K562 (cell line): Measurements from ENCODE around the gene NRP2. TPM values are rescaled to one million over a fixed set of nuclear protein-coding genes. Genes with fewer than 3 reads are reported as not detected.

ENCODE experiments used
- ATAC-seq: fragments of 200-7000 bp; cut with Tn5 transposase; 3 replicates; pipeline ENCODE4 v1.9.1; 2020; ENCODE audit warnings: moderate library complexity
- BruUV-seq: library from RNA; stranded (reverse); fragments of 400-500 nt; replicated peaks from 2 replicates; lab custom pipeline; 2021; lab: Mats Ljungman, UMichigan
- CTCF ChIA-PET: fragments of 300-600 bp; formaldehyde crosslinking; extraction: SDS; loops from one replicate; lab custom pipeline; 2021; ENCODE audit warnings: low intra/inter-chr PET ratio; lab: Yijun Ruan, JAX
- POLR2A ChIA-PET: fragments of 300-600, 350-650 bp; sonication (Branson Sonifier 250); formaldehyde crosslinking; extraction: SDS; loops from one replicate; lab custom pipeline; 2021; ENCODE audit warnings: antibody characterized with exemption, inconsistent platforms; lab: Yijun Ruan, JAX
- DNase-seq, 4 experiments: peaks; one replicate each; pipeline versions ENCODE4 v3.0.0 to v3.0.0-alpha.2; 2011 to 2018; ENCODE audit warnings: low spot score in 3 of 4, mixed read lengths in 3 of 4; ENCODE audit errors: extremely low read depth in 1 of 4
- FAIRE-seq: peaks from 2 replicates; lab custom pipeline; 2011; peaks lifted over from hg19 to GRCh38; lab: Jason Lieb, UNC
- H2AFZ ChIP-seq: 2 replicates; pipeline ENCODE4 v1.6.0; 2011; ENCODE audit warnings: low read depth, low read length, control low read depth, inconsistent platforms
- H3K27ac ChIP-seq: fragments of 200-600 bp; 3 replicates; pipeline ENCODE4 v1.8.0; 2011; ENCODE audit warnings: low read depth, mild to moderate bottlenecking, control low read depth, inconsistent platforms, low read length, moderate library complexity, mixed read lengths; ENCODE audit errors: extremely low read depth
- H3K27me3 ChIP-seq, 2 experiments: fragments of 300-600 bp in 1 of 2; 2 replicates in 1 of 2; 3 replicates in 1 of 2; pipeline versions ENCODE4 v1.6.0 to v1.8.0; 2011; ENCODE audit warnings: inconsistent platforms in 2 of 2, low read length in 2 of 2, mild to moderate bottlenecking in 1 of 2, mixed read lengths in 1 of 2, moderate library complexity in 1 of 2; ENCODE audit not compliant: control insufficient read depth in 2 of 2, insufficient read depth in 2 of 2
- H3K36me3 ChIP-seq: fragments of 300-600 bp; 3 replicates; pipeline ENCODE4 v1.8.0; 2011; ENCODE audit warnings: mild to moderate bottlenecking, low read length, inconsistent platforms; ENCODE audit not compliant: control insufficient read depth, insufficient read depth
- H3K4me1 ChIP-seq, 2 experiments: fragments of 200-600 bp in 1 of 2; replicated peaks in 1 of 2; 2 replicates in 1 of 2; 3 replicates in 1 of 2; pipeline versions ENCODE4 v1.5.1 to v1.8.0; 2011; ENCODE audit warnings: inconsistent platforms in 2 of 2, low read length in 2 of 2, mild to moderate bottlenecking in 1 of 2, mixed read lengths in 1 of 2, moderate library complexity in 1 of 2; ENCODE audit not compliant: control insufficient read depth in 2 of 2, insufficient read depth in 2 of 2
- H3K4me2 ChIP-seq: 2 replicates; pipeline ENCODE4 v1.6.1; 2011; ENCODE audit warnings: low read length, control low read depth, inconsistent platforms, mixed read lengths; ENCODE audit not compliant: insufficient read depth
- H3K4me3 ChIP-seq: fragments of 200-600 bp; sonication (generic), shearing (Covaris generic); 2 replicates; pipeline ENCODE4 v1.5.1; 2016; ENCODE audit warnings: control low read depth, inconsistent platforms
- H3K79me2 ChIP-seq: fragments of 200-600 bp; 3 replicates; pipeline ENCODE4 v1.8.0; 2011; ENCODE audit warnings: low read length, inconsistent platforms; ENCODE audit not compliant: control insufficient read depth, insufficient read depth
- H3K9ac ChIP-seq, 2 experiments: 2 replicates each; pipeline versions ENCODE4 v1.6.0 to v1.6.1; 2011; ENCODE audit warnings: low read depth in 2 of 2, low read length in 2 of 2, control low read depth in 1 of 2, inconsistent platforms in 1 of 2, mild to moderate bottlenecking in 1 of 2, mixed read lengths in 1 of 2; ENCODE audit not compliant: insufficient read depth in 1 of 2
- H3K9me1 ChIP-seq: one replicate; pipeline ENCODE4 v1.6.0; 2011; ENCODE audit warnings: inconsistent platforms, mild to moderate bottlenecking, low read length, moderate library complexity; ENCODE audit not compliant: control insufficient read depth, insufficient read depth
- H3K9me3 ChIP-seq: replicated peaks from 2 replicates; pipeline ENCODE4 v1.5.1; 2011; ENCODE audit warnings: low read depth, low read length, inconsistent platforms; ENCODE audit not compliant: control insufficient read depth, insufficient read depth
- H4K20me1 ChIP-seq: replicated peaks from 2 replicates; pipeline ENCODE4 v1.6.1; 2011; ENCODE audit warnings: low read length, inconsistent platforms, mixed read lengths; ENCODE audit not compliant: control insufficient read depth, insufficient read depth
- CBX2 ChIP-seq: fragments of 200-600 bp; sonication (generic); IDR thresholded peaks from one replicate; pipeline ENCODE4 v1.6.1; 2012; ENCODE audit warnings: mild to moderate bottlenecking, low read length, inconsistent platforms; ENCODE audit not compliant: insufficient read depth, poor library complexity, severe bottlenecking
- CCNT2 ChIP-seq: IDR thresholded peaks from 2 replicates; pipeline ENCODE4 v1.6.1; 2011; ENCODE audit warnings: borderline replicate concordance, low read depth, mild to moderate bottlenecking, moderate library complexity, mixed read lengths, low read length; ENCODE audit not compliant: insufficient read length; ENCODE audit errors: extremely low read depth
- HDAC1 ChIP-seq, 2 experiments: fragments of 450-650 bp; IDR thresholded peaks; 2 replicates each; pipeline ENCODE4 v1.6.1; 2016 to 2017; ENCODE audit warnings: inconsistent platforms in 1 of 2, mild to moderate bottlenecking in 1 of 2, moderate library complexity in 1 of 2
- NCOR1 ChIP-seq: fragments of 450-650 bp; IDR thresholded peaks from 2 replicates; pipeline ENCODE4 v1.6.1; 2016; ENCODE audit warnings: mild to moderate bottlenecking, moderate library complexity
- NELFE ChIP-seq: IDR thresholded peaks from 2 replicates; pipeline ENCODE4 v1.6.1; 2011; ENCODE audit warnings: mild to moderate bottlenecking; ENCODE audit not compliant: insufficient read depth, insufficient read length
- PCBP1 ChIP-seq: fragments of 200-400 bp; formaldehyde crosslinking; IDR thresholded peaks from 2 replicates; pipeline ENCODE4 v1.6.1; 2018; ENCODE audit warnings: mild to moderate bottlenecking, low read depth, low read length; ENCODE audit not compliant: poor library complexity, severe bottlenecking
- POLR3G ChIP-seq: IDR thresholded peaks from 2 replicates; pipeline ENCODE4 v1.6.1; 2011; ENCODE audit not compliant: insufficient read length, insufficient replicate concordance; ENCODE audit errors: extremely low read depth
- SMAD2 ChIP-seq: fragments of 150-350 bp; IDR thresholded peaks from 2 replicates; pipeline ENCODE4 v1.6.1; 2014; ENCODE audit warnings: low read depth, mild to moderate bottlenecking, low read length
- SNRNP70 ChIP-seq: fragments of 200-400 bp; formaldehyde crosslinking; optimal IDR thresholded peaks from 2 replicates; pipeline ENCODE3; 2017; ENCODE audit warnings: low read depth, low read length
- ZNF174 ChIP-seq: fragments of 250-450 bp; sonication (Bioruptor Pico); IDR thresholded peaks from 2 replicates; pipeline ENCODE4 v1.4.0; 2020; ENCODE audit warnings: mild to moderate bottlenecking
- WGBS: fragments of 100-300 bp; shearing (Covaris generic); methylation state at CpG from one replicate; pipeline ENCODE4 v1.1.6; 2016; ENCODE audit warnings: low coverage, mixed read lengths; ENCODE audit not compliant: insufficient coverage; ENCODE audit errors: missing lambda C conversion rate; 5-methylcytosine and 5-hydroxymethylcytosine counted together
- in situ Hi-C: fragments of 300-500 bp; cut with MboI; formaldehyde crosslinking; loops from 4 replicates; pipeline ENCODE4 v1.15.0; 2018; ENCODE audit warnings: inconsistent platforms, mixed read lengths
- intact Hi-C: fragments of 100-400 bp; cut with micrococcal nuclease; formaldehyde crosslinking; loops from 2 replicates; pipeline ENCODE4 v1.14.2; 2022
- polyA plus RNA-seq, 8 experiments: library from polyadenylated mRNA; depleted of rRNA in 4 of 8; stranded (reverse) in 5 of 8; unstranded in 3 of 8; fragments of >200 nt; fragmentation: Nextera tagmentation in 2 of 8; fragmentation: Illumina TruSeq in 1 of 8; extraction: Ambion mirVana in 2 of 8; extraction: Trizol in 1 of 8; gene quantifications; 2 replicates each; pipeline versions ENCODE4 v1.2.1 to v1.2.3, GENCODE V29; 2011 to 2014; ENCODE audit warnings: inconsistent platforms in 1 of 8, missing spikeins in 1 of 8
- total RNA-seq, 7 experiments: library from RNA; depleted of rRNA in 6 of 7; stranded (reverse); fragments of >200 nt in 6 of 7; fragmentation: Illumina TruSeq in 2 of 7; extraction: Trizol in 2 of 7; gene quantifications; 2 replicates each; pipeline versions ENCODE4 v1.2.1 to v1.2.3, GENCODE V29; 2011 to 2021; ENCODE audit warnings: low replicate concordance in 1 of 7
- TF ChIP-seq, protein P1 (sequence below): fragments of 250-450 bp; sonication (Bioruptor Pico); IDR thresholded peaks from 2 replicates; pipeline ENCODE4 v1.8.0; 2022; ENCODE audit warnings: inconsistent platforms, mild to moderate bottlenecking, moderate library complexity, borderline replicate concordance
- TF ChIP-seq, protein P2 (sequence below), 2 experiments: fragments of 450-650 bp in 1 of 2; sonication (generic) in 1 of 2; formaldehyde crosslinking; conservative IDR thresholded peaks; 2 replicates each; pipeline versions ENCODE4 v1.4.0 to v1.8.1; 2020 to 2022; ENCODE audit warnings: mild to moderate bottlenecking in 1 of 2, missing genetic modification reagents in 1 of 2

Gene NRP2
- total and polyA plus RNA-seq, 9 of the 15 experiments (the other 6 are each of a cell fraction or from before 2014, with no cell fraction given), result 0.05 to 0.31 (median 0.15) TPM; not detected in 5

DNA sequence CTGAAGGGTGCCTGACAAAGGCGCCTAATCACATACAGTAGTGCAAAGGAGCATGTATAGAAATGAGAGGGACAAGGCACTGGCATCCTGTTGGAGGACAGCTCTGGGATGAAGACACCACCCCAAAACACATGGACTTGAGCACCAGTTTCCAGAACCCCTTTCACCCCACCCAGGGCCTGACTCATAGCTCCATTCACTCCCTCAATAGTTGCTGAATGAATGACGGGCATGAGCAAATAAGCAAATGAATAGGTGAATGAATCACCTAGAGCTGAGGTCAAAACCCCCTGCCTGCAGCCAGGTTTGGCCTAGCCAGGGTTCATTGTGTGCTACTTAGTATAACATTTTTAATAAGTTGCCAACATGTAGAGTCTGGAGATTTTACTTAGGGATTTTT lies 66.3 kb downstream of the NRP2 start:
- H4K20me1 ChIP-seq, result no peaks in the 10 kb centered on the region
- in situ Hi-C loops (no loop called here), intact Hi-C loops (no loop called here)
- no TSS peak for BruUV-seq
- POLR2A ChIA-PET, result no interaction called here
- no peaks in the 10 kb centered on the region for H3K79me2 ChIP-seq
- H3K27ac ChIP-seq, result no peak overlapping the region
- H3K27me3 ChIP-seq, result peaks cover 9 to 53% of the 10 kb centered on the region in 2 experiments
- H3K4me2 ChIP-seq, result no peak overlapping the region
- CTCF ChIA-PET, result no interaction called here
- no peak overlapping the region for H3K4me3 ChIP-seq
- no peak overlapping the region for H2AFZ ChIP-seq
- no peak for DNase-seq
- H3K36me3 ChIP-seq, result no peaks in the 10 kb centered on the region
- no peaks in the 10 kb centered on the region for H3K9me3 ChIP-seq
- FAIRE-seq, result no peak
- WGBS, result 0% methylated on average over 2 of the region's 2 CpGs
- no peak for ATAC-seq
- no peaks in the 10 kb centered on the region for H3K4me1 ChIP-seq
- no peak overlapping the region for H3K9ac ChIP-seq
- TF ChIP-seq, protein P1, sequence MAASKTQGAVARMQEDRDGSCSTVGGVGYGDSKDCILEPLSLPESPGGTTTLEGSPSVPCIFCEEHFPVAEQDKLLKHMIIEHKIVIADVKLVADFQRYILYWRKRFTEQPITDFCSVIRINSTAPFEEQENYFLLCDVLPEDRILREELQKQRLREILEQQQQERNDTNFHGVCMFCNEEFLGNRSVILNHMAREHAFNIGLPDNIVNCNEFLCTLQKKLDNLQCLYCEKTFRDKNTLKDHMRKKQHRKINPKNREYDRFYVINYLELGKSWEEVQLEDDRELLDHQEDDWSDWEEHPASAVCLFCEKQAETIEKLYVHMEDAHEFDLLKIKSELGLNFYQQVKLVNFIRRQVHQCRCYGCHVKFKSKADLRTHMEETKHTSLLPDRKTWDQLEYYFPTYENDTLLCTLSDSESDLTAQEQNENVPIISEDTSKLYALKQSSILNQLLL (CRISPR knock-in tag), result no peak
- TF ChIP-seq POLR3G, result no peak
- TF ChIP-seq CCNT2, result no peak
- no peak for TF ChIP-seq SMAD2
- TF ChIP-seq NCOR1, result no peak
- TF ChIP-seq CBX2, result no peak
- TF ChIP-seq PCBP1, result no peak
- TF ChIP-seq HDAC1 (IDR thresholded peaks at IDR 0.05), result no peak
- TF ChIP-seq NELFE, result no peak
- no peak for TF ChIP-seq SNRNP70
- TF ChIP-seq, protein P2, sequence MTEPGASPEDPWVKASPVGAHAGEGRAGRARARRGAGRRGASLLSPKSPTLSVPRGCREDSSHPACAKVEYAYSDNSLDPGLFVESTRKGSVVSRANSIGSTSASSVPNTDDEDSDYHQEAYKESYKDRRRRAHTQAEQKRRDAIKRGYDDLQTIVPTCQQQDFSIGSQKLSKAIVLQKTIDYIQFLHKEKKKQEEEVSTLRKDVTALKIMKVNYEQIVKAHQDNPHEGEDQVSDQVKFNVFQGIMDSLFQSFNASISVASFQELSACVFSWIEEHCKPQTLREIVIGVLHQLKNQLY (CRISPR knock-in tag; conservative IDR thresholded peaks at IDR 0.05), result no peak
- no peak for TF ChIP-seq ZNF174 (CRISPR knock-in tag)
- no peaks in the 10 kb centered on the region for H3K9me1 ChIP-seq
